ENCODE measurements around the gene FAM131A. TPM values are rescaled to one million over a fixed set of nuclear protein-coding genes. Genes with fewer than 3 reads are reported as not detected.

The FAM131A gene, protein sequence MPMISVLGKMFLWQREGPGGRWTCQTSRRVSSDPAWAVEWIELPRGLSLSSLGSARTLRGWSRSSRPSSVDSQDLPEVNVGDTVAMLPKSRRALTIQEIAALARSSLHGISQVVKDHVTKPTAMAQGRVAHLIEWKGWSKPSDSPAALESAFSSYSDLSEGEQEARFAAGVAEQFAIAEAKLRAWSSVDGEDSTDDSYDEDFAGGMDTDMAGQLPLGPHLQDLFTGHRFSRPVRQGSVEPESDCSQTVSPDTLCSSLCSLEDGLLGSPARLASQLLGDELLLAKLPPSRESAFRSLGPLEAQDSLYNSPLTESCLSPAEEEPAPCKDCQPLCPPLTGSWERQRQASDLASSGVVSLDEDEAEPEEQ
- 24.3 and 27.5 TPM in 2 replicates for total RNA-seq

DNA sequence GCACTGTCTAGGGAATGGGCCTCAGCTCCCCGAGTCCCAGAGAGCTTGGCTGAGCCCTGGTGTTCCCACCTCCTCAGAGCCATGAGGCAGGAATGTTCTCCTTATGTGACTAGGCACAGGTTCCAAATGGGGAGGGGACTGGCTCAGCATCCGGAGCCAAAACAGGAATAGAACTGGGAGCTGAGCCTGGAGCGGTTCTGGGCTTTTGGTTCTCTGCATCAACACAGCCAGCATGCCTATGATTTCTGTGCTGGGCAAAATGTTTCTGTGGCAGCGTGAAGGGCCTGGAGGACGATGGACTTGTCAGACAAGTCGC, at the start of gene FAM131A:
FAM131A (plus strand) TSS at position 202 of the 316 bp plus-strand sequence; CDS start at position 233, 31 bp downstream.

GRCh38 chr3:184298759-184299487, 38.5 kb upstream of the FAM131A start, which contains the start of gene PSMD2:
PSMD2 (plus strand) TSS chr3:184299241; CDS start chr3:184299267, 26 bp downstream.

GRCh38 chr3:184314363-184314699, 23.1 kb upstream of the FAM131A start, which contains the start of gene EIF4G1:
EIF4G1 (plus strand) TSS chr3:184314606; CDS start chr3:184315797, 1,191 bp downstream.

GRCh38 chr3:184361532-184361931, 24.1 kb downstream of the FAM131A start, which contains the start of the genes CLCN2 and POLR2H:
CLCN2 (minus strand) TSS chr3:184361605; CDS start chr3:184361479, 126 bp downstream.
POLR2H (plus strand) TSS chr3:184361710; CDS start chr3:184363493, 1,783 bp downstream.

GRCh38 chr3:184377882-184378445, 40.6 kb downstream of the FAM131A start, which contains the start of gene THPO:
THPO (minus strand) TSS chr3:184378207; CDS start chr3:184376259, 1,948 bp downstream.

DNA sequence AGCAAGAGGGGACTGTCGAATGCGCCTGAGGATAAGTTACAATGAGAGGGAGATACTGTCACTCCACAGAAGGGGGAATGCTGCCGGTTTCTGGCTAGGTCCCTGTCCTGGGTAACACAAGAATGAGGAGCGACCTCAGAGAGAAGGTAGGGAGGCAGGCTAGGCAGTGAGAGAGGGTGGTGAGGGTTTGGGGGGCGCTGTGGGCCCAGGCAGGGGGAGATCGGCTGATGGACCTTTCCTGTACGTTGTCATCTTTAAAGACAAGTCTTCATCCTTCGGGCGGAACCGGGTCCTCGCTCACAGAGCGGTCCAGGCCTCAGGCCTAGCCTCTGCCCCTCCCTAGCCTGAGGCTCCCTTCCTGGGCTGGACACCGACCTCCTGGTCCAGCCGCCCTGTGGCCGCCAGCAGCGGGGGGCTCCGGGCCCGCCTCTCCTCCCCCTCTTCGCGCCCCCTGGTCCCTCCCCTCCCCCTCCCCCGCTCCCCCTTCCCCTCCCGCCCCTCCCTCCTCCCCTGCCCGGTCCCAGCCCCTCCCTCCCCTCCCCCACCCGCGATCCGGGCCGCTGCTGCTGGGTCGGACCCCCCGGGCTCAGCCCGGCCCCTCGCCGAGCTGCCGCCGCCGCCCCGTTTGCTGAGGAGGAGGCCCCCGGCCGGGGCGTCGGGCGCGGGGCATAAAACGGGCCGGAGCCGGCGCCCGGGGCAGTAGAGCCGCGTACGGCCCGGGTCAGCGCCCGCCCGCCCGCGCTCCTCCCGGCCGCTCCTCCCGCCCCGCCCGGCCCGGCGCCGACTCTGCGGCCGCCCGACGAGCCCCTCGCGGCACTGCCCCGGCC, 42.2 kb downstream of the FAM131A start, which contains the start of gene CHRD:
CHRD (plus strand) TSS at position 697 of the 827 bp plus-strand sequence. CDS start 265 bp downstream, outside the sequence.

Other genes starting within 250 kb of the FAM131A start
- not detected in 2 replicates for gene HTR3E, start 240.5 kb upstream of the FAM131A start, total RNA-seq
- gene EIF2B5, start 202.2 kb upstream of the FAM131A start, total RNA-seq: 29.6 and 39.4 TPM in 2 replicates
- 20.7 and 29.2 TPM in 2 replicates for gene DVL3, start 182.2 kb upstream of the FAM131A start, total RNA-seq
- 138 and 186 TPM in 2 replicates for gene AP2M1, start 162.7 kb upstream of the FAM131A start, total RNA-seq
- gene ABCF3, start 151.4 kb upstream of the FAM131A start, total RNA-seq: 39.3 and 65.2 TPM in 2 replicates
- gene VWA5B2, start 108.0 kb upstream of the FAM131A start, total RNA-seq: not detected in 2 replicates
- 47.5 and 50.3 TPM in 2 replicates for gene ALG3, start 88.6 kb upstream of the FAM131A start, total RNA-seq
- 13.7 and 13.9 TPM in 2 replicates for gene EEF1AKMT4, start 87.9 kb upstream of the FAM131A start, total RNA-seq
- gene CAMK2N2, start 76.0 kb upstream of the FAM131A start, total RNA-seq: 0.24 TPM in 1 of 2 replicates, not detected in the other
- gene ECE2, start 61.6 kb upstream of the FAM131A start, total RNA-seq: under 0.01 TPM in 1 of 2 replicates, not detected in the other
- 281 and 514 TPM in 2 replicates for gene PSMD2, start 38.4 kb upstream of the FAM131A start, total RNA-seq
- 211 and 259 TPM in 2 replicates for gene EIF4G1, start 23.0 kb upstream of the FAM131A start, total RNA-seq
- gene CLCN2, start 24.0 kb downstream of the FAM131A start, total RNA-seq: 2.6 and 3.1 TPM in 2 replicates
- 68.6 and 117 TPM in 2 replicates for gene POLR2H, start 24.1 kb downstream of the FAM131A start, total RNA-seq
- gene THPO, start 40.6 kb downstream of the FAM131A start, total RNA-seq: not detected in 2 replicates
- 0.48 TPM in 1 of 2 replicates, not detected in the other for gene CHRD, start 42.5 kb downstream of the FAM131A start, total RNA-seq
- 16.6 and 26.3 TPM in 2 replicates for gene EPHB3, start 224.2 kb downstream of the FAM131A start, total RNA-seq